M059J (cell line): Measurements from ENCODE around the gene SLC2A2. TPM values are rescaled to one million over a fixed set of nuclear protein-coding genes. Genes with fewer than 3 reads are reported as not detected.
A peak's percentile ranks its signal among the peaks of the same experiment; 100 is the strongest.
"Not testable (repeated sequence)": the region's sequence is repeated elsewhere in the genome, so short reads cannot be mapped to it uniquely, and the experiment has no call there.

ENCODE experiments used
- DNase-seq: peaks from one replicate; pipeline ENCODE4 v3.0.0-alpha.2; 2012; ENCODE audit warnings: low read depth
- total RNA-seq: library from RNA; depleted of rRNA; stranded (reverse); fragments of >200 nt; shearing (Covaris generic); gene quantifications from 2 replicates; pipeline ENCODE4 v1.2.3, GENCODE V29; 2014

SLC2A2 gene
- total RNA-seq, 1 experiment from 2014 or later: 0.32 TPM

- no peak for DNase-seq
Measured at GRCh38 chr3:170988378-170988777, 38.1 kb downstream of the SLC2A2 start.

- DNase-seq: no peak
Measured at GRCh38 chr3:170985304-170985703, 41.2 kb downstream of the SLC2A2 start.

GRCh38 chr3:170982733-170983132, 43.8 kb downstream of the SLC2A2 start:
- DNase-seq: no peak

- no peak for DNase-seq
Measured at GRCh38 chr3:170980399-170980798, 46.1 kb downstream of the SLC2A2 start.

GRCh38 chr3:170977949-170978745, 48.4 kb downstream of the SLC2A2 start:
- peak; percentile 39 for DNase-seq

GRCh38 chr3:170976190-170976519, 50.4 kb downstream of the SLC2A2 start:
- no peak for DNase-seq

GRCh38 chr3:170975283-170976189, 51.0 kb downstream of the SLC2A2 start:
- no peak for DNase-seq

- no peak for DNase-seq
Measured at GRCh38 chr3:170974872-170975271, 51.6 kb downstream of the SLC2A2 start.

GRCh38 chr3:170972917-170973316, 53.6 kb downstream of the SLC2A2 start:
- not testable (repeated sequence) for DNase-seq

GRCh38 chr3:170967126-170967525, 59.4 kb downstream of the SLC2A2 start:
- DNase-seq: no peak

GRCh38 chr3:170966495-170966894, 60.0 kb downstream of the SLC2A2 start:
- no peak for DNase-seq

- DNase-seq: peak; percentile 34
Measured at GRCh38 chr3:170962411-170962810, 64.1 kb downstream of the SLC2A2 start.

- DNase-seq: peak; percentile 50
Measured at GRCh38 chr3:170961616-170962400, 64.7 kb downstream of the SLC2A2 start.

- no peak for DNase-seq
Measured at GRCh38 chr3:170959457-170959856, 67.1 kb downstream of the SLC2A2 start.

- no peak for DNase-seq
Measured at GRCh38 chr3:170956647-170957046, 69.9 kb downstream of the SLC2A2 start.

GRCh38 chr3:170953736-170954135, 72.8 kb downstream of the SLC2A2 start:
- no peak for DNase-seq

- DNase-seq: no peak
Measured at GRCh38 chr3:170953229-170953628, 73.3 kb downstream of the SLC2A2 start.

GRCh38 chr3:170949211-170949610, 77.3 kb downstream of the SLC2A2 start:
- DNase-seq: no peak

- DNase-seq: no peak
Measured at GRCh38 chr3:170947018-170947769, 79.3 kb downstream of the SLC2A2 start.
